KOPT-K1 (cell line): ENCODE measurements around the gene FREM3.

Experiments used
- H3K27ac ChIP-seq: fragments of 200-600 bp; sonication (generic); 2 replicates; pipeline ENCODE4 v1.5.1; 2016; ENCODE audit warnings: antibody characterized with exemption, mild to moderate bottlenecking, low read depth, low read length; ENCODE audit not compliant: poor library complexity, severe bottlenecking
- H3K36me3 ChIP-seq: fragments of 200-600 bp; sonication (generic); 2 replicates; pipeline ENCODE4 v1.5.1; 2017; ENCODE audit warnings: antibody characterized with exemption, mild to moderate bottlenecking, low read length, moderate library complexity; ENCODE audit not compliant: insufficient read depth
- H3K9me3 ChIP-seq: fragments of 200-600 bp; sonication (generic); 2 replicates; pipeline ENCODE4 v1.5.1; 2017; ENCODE audit warnings: antibody characterized with exemption, low read length, mild to moderate bottlenecking; ENCODE audit not compliant: insufficient read depth, poor library complexity, severe bottlenecking

Gene FREM3

DNA sequence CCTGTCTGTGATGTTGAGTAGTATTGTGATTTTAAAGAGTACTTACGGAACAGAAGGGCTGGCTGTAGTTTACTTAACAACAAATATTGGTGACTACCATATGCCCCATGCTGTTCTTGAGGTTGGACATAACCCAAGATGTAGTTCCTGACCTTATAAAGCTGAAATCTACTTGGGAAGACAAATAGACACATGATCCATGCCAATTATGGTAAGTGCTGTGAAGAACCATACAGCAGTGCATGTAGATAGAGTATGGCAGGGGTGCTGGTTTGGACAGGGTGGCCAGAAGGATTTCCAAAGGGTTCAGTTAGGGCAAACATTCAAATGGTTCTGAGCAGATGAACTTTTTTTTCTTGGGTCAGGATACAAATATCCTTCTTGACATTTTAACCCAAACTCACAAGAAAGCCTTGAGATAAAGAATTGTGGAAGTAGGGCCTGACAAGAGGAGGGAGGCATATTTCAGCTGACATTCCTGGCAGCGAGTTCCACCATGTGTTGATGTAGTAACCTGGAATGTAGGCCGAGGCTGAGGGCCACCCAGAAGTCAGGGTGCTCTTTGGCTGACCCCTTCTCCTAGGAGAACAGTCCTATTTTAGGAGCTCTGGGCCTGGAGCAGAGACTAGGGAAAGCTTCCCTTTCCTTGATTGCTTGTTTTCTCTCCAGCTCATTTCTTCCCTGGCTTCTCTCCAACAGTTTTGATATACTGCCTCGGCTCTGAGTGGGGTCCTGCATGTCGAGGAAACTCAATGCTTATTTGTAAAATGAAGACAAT, 74.2 kb downstream of the FREM3 start:
- H3K27ac ChIP-seq = no peak overlapping the region
- no peaks in the 10 kb centered on the region for H3K36me3 ChIP-seq
- H3K9me3 ChIP-seq = no peaks in the 10 kb centered on the region

DNA sequence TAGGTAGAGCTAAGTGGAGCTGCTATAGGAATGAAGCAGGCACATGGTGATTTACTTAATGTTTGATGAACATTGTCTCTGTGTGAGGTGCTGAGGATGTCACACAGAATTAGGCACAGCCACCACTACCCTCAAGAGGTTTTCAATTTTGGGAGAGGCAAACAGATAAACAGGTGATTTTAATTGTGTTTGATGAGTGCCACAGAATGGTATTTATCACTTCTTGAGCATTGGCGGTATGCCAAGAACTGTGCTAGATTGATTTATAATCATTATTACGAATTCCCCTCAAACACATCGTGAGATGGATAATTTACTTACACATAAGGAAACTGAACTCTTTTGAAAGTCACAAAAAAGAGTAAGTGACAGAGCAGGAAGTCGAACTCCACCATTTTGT, 74.8 kb downstream of the FREM3 start:
- Histone ChIP-seq H3K9me3 (no peaks in the 10 kb centered on the region), H3K27ac (no peak overlapping the region), H3K36me3 (no peaks in the 10 kb centered on the region)

DNA sequence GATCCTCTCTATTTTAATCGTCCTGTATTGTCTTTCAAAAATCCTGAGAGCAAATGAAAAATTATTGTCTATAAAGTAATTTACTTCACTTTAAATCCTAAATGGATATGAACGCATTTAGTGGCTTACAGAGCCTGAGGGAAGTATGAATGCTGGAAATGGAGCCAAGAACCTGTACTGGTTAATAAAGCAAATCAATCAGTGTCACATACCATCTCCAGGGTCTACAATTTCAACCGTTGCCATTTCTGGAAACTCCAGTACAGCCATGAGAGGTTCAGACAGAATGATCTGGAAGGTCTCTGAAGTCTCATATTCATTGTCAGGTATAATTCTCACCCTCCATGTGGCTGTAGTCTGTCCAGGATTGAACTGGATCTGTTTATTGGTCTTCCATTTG, 76.6 kb downstream of the FREM3 start:
- no peaks in the 10 kb centered on the region for H3K9me3 ChIP-seq
- H3K36me3 ChIP-seq = no peaks in the 10 kb centered on the region
- H3K27ac ChIP-seq = no peak overlapping the region

DNA sequence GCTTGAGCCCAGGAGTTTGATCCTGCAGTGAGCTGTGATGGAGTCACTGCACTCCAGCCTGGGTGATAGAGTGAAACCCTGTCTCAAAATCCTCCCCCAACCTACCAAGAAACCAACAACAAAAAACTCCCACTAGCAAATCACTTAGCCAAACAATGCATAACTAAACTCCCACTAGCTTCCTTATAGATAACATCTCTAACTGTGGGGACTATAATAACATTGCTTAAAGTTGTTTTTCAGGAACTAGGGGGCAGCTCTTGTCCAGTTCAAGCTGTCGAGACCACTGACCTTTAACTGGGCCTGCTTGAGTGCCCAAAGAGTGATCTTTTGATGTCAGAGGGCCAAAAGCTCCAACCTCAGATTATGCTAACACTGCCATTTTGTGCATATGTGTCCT, 81.7 kb downstream of the FREM3 start:
- Histone ChIP-seq H3K9me3 (peaks cover 3% of the 10 kb centered on the region), H3K27ac (no peak overlapping the region), H3K36me3 (no peaks in the 10 kb centered on the region)

DNA sequence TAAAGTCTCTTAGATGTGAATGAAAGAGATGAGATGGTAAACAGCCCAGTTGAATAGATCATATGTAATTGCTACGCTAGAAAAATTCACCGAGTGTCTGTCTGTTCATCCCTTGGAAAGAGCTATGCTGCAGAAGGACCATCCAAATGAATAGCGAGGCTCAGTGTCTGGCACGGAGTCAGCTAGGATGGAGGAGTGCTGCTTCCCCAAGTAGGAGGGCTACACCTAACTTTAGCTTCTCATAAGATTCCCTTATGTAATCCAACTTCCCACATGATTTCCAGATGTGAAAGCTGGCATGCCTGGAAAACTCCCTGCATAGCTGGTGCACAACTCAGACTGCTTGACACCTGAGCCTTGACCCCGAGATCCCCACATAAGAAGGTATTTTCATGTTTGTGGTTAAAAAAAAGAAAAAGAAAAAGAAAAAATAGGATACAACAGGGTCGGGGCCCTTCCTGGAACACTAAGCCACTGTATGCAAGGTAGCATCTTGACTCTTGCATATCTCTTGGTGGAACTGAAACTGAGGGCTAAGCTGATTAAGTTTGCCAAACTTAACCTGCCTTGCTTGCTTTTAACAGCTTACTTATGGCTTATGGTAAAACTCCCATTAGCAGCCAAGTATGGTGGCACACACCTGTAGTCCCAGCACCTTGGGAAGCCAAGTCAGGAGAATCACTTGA, 82.3 kb downstream of the FREM3 start:
- Histone ChIP-seq H3K36me3 (no peaks in the 10 kb centered on the region), H3K9me3 (peaks cover 3% of the 10 kb centered on the region), H3K27ac (no peak overlapping the region)

DNA sequence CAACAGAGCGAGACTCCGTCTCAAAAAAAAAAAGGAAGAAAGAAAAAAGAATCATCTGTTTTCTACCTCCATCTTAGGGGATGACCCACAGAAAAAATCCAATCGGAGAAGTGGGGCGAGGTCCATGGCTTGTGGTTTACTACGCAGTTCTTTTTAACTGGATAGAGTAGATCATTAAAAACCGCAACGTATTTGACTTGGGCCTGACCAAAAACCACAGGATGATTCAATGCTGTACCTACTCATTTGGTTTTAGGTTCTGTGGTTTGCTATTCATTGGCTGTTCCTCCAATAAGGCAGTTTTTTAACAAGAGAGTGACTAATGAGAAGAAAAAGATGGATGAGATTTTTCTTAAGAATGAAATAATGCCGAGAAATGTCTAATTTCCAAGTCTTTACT, 83.7 kb downstream of the FREM3 start:
- no peak overlapping the region for H3K27ac ChIP-seq
- H3K36me3 ChIP-seq = no peaks in the 10 kb centered on the region
- peaks cover 3% of the 10 kb centered on the region for H3K9me3 ChIP-seq

DNA sequence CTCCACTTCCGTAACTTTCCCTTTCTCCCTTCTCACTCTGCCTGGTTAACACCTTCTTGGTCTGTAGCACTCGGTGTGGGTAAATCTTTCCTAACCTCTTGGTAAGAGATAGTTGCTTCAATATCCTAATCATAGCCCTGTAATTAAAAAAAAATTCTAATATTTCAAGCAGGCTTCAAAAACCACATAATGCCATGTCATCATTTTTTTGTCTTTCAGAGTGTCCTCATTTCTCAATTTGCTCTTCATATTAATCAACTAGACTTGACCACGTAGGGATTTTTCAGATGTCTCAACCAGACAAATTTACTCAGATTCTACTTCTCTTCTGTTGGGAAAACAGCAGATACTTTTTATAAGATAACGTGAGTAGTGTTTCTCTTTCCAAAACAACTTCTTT, 91.0 kb downstream of the FREM3 start:
- Histone ChIP-seq H3K9me3 (peaks cover 4% of the 10 kb centered on the region), H3K36me3 (no peaks in the 10 kb centered on the region), H3K27ac (no peak overlapping the region)

DNA sequence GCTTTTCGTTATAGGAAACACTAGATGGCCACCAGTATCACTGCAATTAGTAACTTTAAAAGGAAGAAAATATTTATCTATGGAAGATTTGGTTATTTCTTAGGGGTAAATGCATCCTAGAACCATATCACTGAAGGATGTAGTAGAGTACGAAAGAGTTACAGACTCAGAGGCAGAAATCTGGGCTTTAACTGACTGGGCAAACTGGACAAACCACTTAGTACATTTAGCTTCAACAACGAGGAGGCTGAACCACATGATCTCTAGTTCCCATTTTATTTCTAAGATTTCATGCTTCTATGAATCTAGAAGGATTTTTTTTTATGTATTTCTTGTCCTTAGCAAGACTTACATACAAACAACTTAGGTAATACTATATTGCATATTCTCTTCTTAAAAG, 94.0 kb downstream of the FREM3 start:
- Histone ChIP-seq H3K9me3 (peaks cover 4% of the 10 kb centered on the region), H3K36me3 (no peaks in the 10 kb centered on the region), H3K27ac (no peak overlapping the region)

DNA sequence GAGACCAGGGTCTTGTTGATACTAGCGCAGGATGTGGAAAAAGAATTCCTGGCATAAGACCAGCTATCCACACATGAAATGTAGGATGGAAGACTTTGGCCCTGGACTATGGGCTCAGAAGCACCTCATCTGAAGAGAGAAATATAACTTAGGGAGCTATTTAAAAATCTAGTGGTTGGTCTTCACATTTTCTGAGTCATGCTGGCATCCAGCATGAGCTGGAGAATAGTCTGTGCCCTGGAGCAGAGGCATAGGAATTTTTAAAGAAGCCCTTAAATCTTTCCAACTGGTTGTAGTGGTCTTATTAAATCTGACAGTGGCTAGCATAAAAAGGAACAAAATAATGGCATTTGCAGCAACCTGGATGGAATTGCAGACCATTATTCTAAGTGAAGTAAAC, 100.6 kb downstream of the FREM3 start:
- Histone ChIP-seq H3K36me3 (no peaks in the 10 kb centered on the region), H3K27ac (no peak overlapping the region), H3K9me3 (no peaks in the 10 kb centered on the region)

DNA sequence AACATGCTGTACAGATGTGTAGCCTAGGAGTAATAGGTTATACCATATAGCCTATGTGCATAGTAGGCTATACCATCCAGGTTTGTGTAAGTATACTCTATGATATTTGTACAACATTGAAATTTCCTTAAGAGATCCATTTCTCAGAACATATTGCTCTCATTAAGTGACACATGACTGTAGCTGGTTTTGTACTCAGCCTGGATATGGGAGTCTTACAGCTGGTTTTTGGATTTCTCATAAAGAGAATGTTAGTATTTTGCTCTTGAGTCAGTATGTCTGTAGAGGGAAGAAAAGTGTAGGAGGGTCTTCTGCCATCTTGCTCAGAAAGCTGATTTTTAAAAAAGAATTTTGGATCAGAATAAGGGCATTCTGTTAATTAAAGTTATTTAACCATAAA, 101.7 kb downstream of the FREM3 start:
- no peaks in the 10 kb centered on the region for H3K9me3 ChIP-seq
- H3K36me3 ChIP-seq = no peaks in the 10 kb centered on the region
- no peak overlapping the region for H3K27ac ChIP-seq

DNA sequence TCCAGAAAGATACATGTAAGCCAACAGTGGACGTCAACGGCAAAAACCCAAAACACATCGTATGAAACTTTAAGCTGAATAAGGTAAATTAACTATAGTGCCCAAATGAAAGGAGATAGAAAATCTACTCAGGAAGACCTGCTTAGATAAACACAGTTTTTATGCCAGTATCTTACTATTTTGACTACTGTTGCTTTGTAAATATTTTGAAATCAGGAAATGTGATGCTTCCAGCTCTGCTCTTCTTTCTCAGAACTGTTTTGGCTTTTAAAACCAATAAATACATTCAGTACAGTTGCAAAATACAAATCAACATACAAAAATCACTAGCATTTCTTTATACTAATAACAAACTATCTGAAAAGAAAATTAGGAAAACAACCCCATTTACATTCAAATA, 103.2 kb downstream of the FREM3 start:
- Histone ChIP-seq H3K27ac (no peak overlapping the region), H3K36me3 (no peaks in the 10 kb centered on the region), H3K9me3 (no peaks in the 10 kb centered on the region)

DNA sequence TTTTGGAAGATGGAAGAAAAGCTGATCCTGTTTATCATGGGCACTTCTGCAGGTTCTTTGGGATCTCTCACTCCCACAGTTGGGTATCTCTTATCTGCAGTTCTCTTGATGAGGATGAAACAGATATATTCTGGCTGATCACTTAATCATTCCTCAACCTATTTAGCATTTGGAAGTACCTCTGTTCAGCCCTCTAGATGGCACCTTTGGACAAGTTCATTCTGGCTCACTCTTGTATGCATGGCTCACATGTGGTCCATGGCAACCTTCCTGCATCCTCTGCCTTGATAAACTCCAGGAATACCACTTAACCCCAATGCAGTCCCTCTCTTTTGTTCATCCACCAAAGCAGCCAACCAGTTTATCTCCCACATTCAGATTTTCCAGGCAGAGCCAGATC, 112.8 kb downstream of the FREM3 start:
- Histone ChIP-seq H3K27ac (no peak overlapping the region), H3K9me3 (peaks cover 19% of the 10 kb centered on the region)

DNA sequence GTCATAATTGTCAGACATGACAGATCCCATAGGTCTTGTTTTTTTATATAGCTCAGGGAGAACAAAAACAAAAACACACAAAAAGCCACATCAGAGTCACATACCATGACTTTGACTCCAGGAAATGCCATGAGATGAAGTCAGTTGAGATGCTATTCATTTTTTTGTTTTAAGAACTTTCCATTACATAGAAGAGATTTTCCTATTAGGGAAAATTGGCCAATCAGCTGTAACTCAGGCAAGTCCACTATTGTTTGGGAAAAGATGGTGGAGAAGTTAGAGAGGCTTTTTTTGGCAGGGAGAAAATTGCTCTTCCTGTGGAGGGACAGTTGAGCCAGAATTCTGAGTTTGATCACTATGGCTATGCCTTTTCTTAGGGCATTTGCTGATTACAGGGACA, 114.4 kb downstream of the FREM3 start:
- Histone ChIP-seq H3K27ac (no peak overlapping the region), H3K36me3 (no peaks in the 10 kb centered on the region), H3K9me3 (peaks cover 29% of the 10 kb centered on the region)

More for the DNA sequence above, 112.8 kb downstream of the FREM3 start:
- H3K36me3 ChIP-seq = no peaks in the 10 kb centered on the region

DNA sequence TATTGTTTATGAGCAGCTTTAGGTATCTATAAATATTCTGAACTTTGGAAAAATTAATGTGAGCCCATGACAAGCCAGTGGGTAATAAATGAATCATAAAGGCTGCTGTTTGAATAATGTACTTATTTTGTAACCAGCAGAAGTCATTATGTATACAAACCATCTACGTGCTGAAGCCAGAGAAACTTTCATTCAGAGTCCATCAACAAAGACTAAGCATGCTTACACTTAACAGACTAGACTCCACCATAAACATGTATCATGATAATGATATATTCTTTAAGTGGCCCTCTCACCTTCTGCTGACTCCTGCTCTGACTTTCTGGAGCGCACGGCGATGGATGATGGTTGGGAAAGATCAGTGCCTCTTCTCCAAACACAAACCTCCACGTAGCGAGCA, 114.9 kb downstream of the FREM3 start:
- no peaks in the 10 kb centered on the region for H3K36me3 ChIP-seq

DNA sequence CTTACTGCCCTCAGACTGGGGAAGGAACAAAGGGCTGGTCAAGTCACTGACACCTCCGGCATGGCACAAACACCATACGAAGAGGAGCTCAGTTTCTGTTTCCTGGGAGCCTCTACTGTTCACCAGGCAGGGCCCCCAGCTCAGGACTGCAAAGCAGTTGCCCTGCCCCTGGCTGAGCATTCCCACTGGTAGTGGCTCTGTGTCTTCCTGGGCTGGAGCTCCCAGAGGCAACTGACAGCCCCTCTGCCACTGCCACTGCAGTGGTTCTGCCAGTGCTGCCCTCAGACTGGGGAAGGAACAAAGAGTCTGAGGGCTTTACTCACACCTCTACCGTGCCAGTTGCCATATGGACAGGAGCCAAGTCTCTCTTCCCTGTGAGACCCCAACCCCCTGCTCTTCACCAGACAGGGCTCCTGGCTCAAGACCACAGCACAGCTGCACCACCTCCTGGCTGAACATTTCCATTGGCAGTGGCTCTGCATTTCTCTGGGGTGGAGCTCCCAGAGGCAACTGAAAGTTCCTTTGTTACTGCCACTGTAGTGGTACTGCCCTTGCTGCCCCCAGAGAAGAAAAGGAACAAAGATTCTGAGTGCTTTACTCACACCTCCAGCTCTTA, 119.0 kb downstream of the FREM3 start:
- no peak overlapping the region for H3K27ac ChIP-seq

More for the DNA sequence above, 114.9 kb downstream of the FREM3 start:
- H3K27ac ChIP-seq = no peak overlapping the region
- H3K9me3 ChIP-seq = peaks cover 29% of the 10 kb centered on the region

More for the DNA sequence above, 119.0 kb downstream of the FREM3 start:
- peaks cover 29% of the 10 kb centered on the region for H3K9me3 ChIP-seq
- H3K36me3 ChIP-seq = no peaks in the 10 kb centered on the region
